ENCODE measurements around the gene TNFRSF19.

TNFRSF19 gene

DNA sequence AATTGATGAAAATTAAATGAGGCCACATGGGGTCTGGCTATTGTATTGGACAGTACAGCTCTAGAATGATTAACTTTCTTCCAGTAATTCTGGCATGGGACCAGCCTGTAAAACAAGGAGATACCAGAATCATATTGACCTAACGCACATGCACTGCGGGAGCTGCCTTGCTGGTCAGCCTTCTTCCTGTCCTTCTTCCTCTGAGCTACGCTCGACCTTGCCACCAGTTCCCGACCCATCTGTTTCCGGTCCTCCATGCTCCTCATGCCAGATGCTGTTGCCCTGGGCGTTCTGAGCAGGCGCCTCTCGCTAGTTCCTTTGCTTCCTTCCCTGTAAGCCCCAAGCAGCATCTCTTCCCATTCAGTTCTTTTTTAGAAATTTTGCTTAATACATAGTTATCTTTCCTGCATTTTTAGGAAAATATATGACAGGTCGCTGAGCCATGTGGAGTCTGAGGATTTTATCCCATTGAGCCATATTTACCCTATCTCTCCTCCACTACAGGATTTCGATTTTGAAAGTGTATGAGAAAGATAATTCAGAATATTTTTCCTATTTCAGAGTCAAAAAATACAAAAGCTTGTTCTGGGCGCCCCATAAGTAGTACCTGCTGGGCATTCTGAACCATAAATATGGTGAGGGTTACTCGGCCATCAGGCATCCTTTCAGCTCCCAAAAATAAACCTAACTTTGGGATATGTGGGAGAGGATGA, 38.6 kb downstream of the TNFRSF19 start (continued):
- TF ChIP-seq ZNF174 (tag by site-specific recombination; IDR thresholded peaks at IDR 0.05) (no peak), KLF16 (tag by site-specific recombination; IDR thresholded peaks at IDR 0.05) (no peak), ZNF600 (tag by site-specific recombination; IDR thresholded peaks at IDR 0.05) (peak; percentile 31), ZNF155 (tag by site-specific recombination; IDR thresholded peaks at IDR 0.05) (no peak), ZNF555 (tag by site-specific recombination; conservative IDR thresholded peaks at IDR 0.05) (no peak)

DNA sequence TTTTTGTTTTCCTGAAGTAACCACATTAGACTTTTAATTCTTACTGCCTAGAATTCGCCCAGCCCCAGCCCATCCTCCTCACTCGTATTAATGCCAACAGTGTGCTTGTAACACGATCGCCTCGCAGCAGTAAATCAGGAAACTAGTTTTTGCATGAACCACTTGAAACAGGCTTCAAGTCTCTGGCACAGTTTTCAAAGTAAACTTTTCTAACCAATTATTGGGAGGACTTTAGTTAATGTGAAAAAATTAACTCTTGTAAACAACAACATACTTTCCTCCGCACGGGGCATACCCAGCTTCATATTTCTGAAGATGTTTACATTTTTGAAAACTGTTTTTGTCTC, 39.2 kb downstream of the TNFRSF19 start:
- ChIA-PET POLR2A (no interaction called here), CTCF (no interaction called here)
- Histone ChIP-seq H3K4me3 (ENCODE audit: low read depth, low read length) (no peak overlapping the region), H3K27ac (ENCODE audit: extremely low read depth, low read depth, low read length) (no peak overlapping the region), H3K9me3 (ENCODE audit: control insufficient read depth, insufficient read depth, low read depth, low read length) (no peaks in the 10 kb centered on the region), H3K4me1 (ENCODE audit: control insufficient read depth, insufficient read depth, low read length) (peaks cover 17% of the 10 kb centered on the region), H3K36me3 (ENCODE audit: control insufficient read depth in 2 of 2, insufficient read depth in 1 of 2, low read length in 2 of 2) (no peaks in the 10 kb centered on the region)
- TF ChIP-seq ZNF560 (tag by site-specific recombination; IDR thresholded peaks at IDR 0.05; ENCODE audit: borderline replicate concordance) (no peak), WT1 (tag by site-specific recombination; IDR thresholded peaks at IDR 0.05) (peak; percentile 50; the same call in 1 of the 2 replicates), OSR2 (tag by site-specific recombination; IDR thresholded peaks at IDR 0.05) (peak; percentile 51; the same call in 1 of the 2 replicates), HOXA7 (CRISPR knock-in tag; IDR thresholded peaks at IDR 0.05; ENCODE audit: borderline replicate concordance) (no peak), MYNN (tag by site-specific recombination; IDR thresholded peaks at IDR 0.05; ENCODE audit: borderline replicate concordance) (peak; percentile 55; the same call in 1 of the 2 replicates), ZBTB20 (tag by site-specific recombination; IDR thresholded peaks at IDR 0.05) (peak; percentile 75; the same call in 1 of the 2 replicates), KLF8 (tag by site-specific recombination; IDR thresholded peaks at IDR 0.05) (peak; percentile 20; the same call in 1 of the 2 replicates), ZNF350 (tag by site-specific recombination; IDR thresholded peaks at IDR 0.05) (no peak), ZNF23 (tag by site-specific recombination; IDR thresholded peaks at IDR 0.05; ENCODE audit: borderline replicate concordance) (no peak), SP7 (tag by site-specific recombination; IDR thresholded peaks at IDR 0.05) (peak; percentile 32; the same call in 1 of the 2 replicates), FEZF1 (tag by site-specific recombination; IDR thresholded peaks at IDR 0.05) (peak; percentile 60)
- TF ChIP-seq, protein P1, sequence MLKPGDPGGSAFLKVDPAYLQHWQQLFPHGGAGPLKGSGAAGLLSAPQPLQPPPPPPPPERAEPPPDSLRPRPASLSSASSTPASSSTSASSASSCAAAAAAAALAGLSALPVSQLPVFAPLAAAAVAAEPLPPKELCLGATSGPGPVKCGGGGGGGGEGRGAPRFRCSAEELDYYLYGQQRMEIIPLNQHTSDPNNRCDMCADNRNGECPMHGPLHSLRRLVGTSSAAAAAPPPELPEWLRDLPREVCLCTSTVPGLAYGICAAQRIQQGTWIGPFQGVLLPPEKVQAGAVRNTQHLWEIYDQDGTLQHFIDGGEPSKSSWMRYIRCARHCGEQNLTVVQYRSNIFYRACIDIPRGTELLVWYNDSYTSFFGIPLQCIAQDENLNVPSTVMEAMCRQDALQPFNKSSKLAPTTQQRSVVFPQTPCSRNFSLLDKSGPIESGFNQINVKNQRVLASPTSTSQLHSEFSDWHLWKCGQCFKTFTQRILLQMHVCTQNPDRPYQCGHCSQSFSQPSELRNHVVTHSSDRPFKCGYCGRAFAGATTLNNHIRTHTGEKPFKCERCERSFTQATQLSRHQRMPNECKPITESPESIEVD (tag by site-specific recombination; IDR thresholded peaks at IDR 0.05), result peak; percentile 99
- TF ChIP-seq, protein P2, sequence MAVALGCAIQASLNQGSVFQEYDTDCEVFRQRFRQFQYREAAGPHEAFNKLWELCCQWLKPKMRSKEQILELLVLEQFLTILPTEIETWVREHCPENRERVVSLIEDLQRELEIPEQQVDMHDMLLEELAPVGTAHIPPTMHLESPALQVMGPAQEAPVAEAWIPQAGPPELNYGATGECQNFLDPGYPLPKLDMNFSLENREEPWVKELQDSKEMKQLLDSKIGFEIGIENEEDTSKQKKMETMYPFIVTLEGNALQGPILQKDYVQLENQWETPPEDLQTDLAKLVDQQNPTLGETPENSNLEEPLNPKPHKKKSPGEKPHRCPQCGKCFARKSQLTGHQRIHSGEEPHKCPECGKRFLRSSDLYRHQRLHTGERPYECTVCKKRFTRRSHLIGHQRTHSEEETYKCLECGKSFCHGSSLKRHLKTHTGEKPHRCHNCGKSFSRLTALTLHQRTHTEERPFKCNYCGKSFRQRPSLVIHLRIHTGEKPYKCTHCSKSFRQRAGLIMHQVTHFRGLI (tag by site-specific recombination; IDR thresholded peaks at IDR 0.05), result no peak
- TF ChIP-seq, protein P3, sequence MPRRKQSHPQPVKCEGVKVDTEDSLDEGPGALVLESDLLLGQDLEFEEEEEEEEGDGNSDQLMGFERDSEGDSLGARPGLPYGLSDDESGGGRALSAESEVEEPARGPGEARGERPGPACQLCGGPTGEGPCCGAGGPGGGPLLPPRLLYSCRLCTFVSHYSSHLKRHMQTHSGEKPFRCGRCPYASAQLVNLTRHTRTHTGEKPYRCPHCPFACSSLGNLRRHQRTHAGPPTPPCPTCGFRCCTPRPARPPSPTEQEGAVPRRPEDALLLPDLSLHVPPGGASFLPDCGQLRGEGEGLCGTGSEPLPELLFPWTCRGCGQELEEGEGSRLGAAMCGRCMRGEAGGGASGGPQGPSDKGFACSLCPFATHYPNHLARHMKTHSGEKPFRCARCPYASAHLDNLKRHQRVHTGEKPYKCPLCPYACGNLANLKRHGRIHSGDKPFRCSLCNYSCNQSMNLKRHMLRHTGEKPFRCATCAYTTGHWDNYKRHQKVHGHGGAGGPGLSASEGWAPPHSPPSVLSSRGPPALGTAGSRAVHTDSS (tag by site-specific recombination; IDR thresholded peaks at IDR 0.05), result no peak
- TF ChIP-seq, protein P4, sequence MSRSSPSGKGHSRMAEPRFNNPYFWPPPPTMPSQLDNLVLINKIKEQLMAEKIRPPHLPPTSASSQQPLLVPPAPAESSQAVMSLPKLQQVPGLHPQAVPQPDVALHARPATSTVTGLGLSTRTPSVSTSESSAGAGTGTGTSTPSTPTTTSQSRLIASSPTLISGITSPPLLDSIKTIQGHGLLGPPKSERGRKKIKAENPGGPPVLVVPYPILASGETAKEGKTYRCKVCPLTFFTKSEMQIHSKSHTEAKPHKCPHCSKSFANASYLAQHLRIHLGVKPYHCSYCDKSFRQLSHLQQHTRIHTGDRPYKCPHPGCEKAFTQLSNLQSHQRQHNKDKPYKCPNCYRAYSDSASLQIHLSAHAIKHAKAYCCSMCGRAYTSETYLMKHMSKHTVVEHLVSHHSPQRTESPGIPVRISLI (tag by site-specific recombination; IDR thresholded peaks at IDR 0.05), result 0 out of 2 replicates have a peak, but pooled peaks have one; percentile 61
- TF ChIP-seq, protein P5, sequence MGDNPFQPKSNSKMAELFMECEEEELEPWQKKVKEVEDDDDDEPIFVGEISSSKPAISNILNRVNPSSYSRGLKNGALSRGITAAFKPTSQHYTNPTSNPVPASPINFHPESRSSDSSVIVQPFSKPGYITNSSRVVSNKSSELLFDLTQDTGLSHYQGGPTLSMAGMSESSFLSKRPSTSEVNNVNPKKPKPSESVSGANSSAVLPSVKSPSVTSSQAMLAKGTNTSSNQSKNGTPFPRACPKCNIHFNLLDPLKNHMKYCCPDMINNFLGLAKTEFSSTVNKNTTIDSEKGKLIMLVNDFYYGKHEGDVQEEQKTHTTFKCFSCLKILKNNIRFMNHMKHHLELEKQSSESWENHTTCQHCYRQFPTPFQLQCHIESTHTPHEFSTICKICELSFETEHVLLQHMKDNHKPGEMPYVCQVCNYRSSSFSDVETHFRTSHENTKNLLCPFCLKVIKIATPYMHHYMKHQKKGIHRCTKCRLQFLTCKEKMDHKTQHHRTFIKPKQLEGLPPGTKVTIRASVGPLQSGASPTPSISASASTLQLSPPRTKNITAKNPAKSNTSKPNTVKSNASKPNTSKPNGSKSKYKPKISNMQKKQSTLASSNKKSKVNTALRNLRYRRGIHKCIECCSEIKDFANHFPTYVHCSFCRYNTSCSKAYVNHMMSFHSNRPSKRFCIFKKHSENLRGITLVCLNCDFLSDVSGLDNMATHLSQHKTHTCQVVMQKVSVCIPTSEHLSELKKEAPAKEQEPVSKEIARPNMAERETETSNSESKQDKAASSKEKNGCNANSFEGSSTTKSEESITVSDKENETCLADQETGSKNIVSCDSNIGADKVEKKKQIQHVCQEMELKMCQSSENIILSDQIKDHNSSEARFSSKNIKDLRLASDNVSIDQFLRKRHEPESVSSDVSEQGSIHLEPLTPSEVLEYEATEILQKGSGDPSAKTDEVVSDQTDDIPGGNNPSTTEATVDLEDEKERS (tag by site-specific recombination; IDR thresholded peaks at IDR 0.05), result no peak
- TF ChIP-seq, protein P6, sequence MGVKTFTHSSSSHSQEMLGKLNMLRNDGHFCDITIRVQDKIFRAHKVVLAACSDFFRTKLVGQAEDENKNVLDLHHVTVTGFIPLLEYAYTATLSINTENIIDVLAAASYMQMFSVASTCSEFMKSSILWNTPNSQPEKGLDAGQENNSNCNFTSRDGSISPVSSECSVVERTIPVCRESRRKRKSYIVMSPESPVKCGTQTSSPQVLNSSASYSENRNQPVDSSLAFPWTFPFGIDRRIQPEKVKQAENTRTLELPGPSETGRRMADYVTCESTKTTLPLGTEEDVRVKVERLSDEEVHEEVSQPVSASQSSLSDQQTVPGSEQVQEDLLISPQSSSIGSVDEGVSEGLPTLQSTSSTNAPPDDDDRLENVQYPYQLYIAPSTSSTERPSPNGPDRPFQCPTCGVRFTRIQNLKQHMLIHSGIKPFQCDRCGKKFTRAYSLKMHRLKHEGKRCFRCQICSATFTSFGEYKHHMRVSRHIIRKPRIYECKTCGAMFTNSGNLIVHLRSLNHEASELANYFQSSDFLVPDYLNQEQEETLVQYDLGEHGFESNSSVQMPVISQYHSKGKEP (tag by site-specific recombination; IDR thresholded peaks at IDR 0.05), result peak; percentile 68
- TF ChIP-seq, protein P7, sequence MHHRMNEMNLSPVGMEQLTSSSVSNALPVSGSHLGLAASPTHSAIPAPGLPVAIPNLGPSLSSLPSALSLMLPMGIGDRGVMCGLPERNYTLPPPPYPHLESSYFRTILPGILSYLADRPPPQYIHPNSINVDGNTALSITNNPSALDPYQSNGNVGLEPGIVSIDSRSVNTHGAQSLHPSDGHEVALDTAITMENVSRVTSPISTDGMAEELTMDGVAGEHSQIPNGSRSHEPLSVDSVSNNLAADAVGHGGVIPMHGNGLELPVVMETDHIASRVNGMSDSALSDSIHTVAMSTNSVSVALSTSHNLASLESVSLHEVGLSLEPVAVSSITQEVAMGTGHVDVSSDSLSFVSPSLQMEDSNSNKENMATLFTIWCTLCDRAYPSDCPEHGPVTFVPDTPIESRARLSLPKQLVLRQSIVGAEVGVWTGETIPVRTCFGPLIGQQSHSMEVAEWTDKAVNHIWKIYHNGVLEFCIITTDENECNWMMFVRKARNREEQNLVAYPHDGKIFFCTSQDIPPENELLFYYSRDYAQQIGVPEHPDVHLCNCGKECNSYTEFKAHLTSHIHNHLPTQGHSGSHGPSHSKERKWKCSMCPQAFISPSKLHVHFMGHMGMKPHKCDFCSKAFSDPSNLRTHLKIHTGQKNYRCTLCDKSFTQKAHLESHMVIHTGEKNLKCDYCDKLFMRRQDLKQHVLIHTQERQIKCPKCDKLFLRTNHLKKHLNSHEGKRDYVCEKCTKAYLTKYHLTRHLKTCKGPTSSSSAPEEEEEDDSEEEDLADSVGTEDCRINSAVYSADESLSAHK (tag by site-specific recombination; IDR thresholded peaks at IDR 0.05), result peak; percentile 85

Measured in HEK293 (cell line).